ENCODE measurements around the gene PRKAG1.

PRKAG1 gene

DNA sequence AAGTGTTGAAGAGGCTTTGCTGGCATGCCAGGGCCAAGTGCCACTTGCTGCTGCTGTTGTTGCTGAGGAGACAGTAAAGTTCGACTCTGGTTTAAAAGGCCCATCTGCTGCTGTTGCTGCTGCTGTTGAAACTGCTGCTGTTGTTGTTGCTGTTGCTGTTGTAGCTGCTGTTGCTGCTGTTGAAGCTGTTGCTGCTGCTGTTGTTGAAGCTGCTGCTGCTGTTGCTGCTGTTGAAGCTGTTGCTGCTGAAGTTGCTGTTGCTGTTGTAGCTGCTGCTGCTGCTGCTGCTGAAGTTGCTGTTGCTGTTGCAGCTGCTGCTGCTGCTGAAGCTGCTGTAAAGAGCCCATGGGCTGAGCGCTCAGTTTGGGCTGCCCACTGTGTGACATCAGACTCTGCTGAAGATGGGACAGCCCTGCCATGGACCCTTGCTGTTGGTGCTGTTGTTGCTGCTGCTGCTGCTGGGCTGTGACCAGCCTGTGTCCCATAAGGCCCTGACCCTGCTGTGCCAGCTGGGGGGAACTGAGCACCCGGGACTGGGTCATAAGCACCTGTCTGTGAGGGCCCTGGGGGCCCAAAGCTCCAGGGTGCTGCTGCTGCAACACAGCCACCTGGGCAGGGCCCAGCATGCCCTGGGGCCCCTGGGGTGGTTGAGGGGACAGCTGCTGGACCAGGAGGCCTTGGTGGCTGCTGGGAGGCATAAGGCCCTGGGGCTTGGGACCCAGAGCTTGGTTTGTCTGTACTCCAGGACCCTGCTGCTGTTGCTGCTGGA, 14.3 kb upstream of the PRKAG1 start:
- DNase-seq (ENCODE audit: low read depth in 2 of 2, low spot score in 1 of 2), result no peak

DNA sequence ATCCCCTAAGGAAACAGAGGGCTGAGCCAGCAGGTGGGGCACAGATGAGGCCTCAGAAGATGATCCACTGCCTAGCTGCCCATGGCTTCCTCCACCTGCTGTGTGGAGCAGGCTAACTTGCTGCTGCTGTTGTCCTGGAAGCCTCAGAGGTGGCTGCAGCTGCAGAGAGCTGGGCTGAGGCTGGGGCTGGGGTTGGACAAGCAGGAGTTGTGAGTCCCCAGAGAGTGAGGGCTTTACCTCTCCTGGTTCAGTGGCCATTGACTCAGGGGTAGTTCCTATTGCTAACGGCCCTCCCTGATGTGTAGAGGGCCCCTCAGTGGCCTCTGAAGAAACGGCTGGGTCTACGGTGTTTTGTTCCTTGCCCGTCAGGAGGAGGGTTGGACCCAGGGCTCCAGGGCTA, 13.7 kb upstream of the PRKAG1 start:
- no peak for DNase-seq (ENCODE audit: low read depth in 2 of 2, low spot score in 1 of 2)

DNA sequence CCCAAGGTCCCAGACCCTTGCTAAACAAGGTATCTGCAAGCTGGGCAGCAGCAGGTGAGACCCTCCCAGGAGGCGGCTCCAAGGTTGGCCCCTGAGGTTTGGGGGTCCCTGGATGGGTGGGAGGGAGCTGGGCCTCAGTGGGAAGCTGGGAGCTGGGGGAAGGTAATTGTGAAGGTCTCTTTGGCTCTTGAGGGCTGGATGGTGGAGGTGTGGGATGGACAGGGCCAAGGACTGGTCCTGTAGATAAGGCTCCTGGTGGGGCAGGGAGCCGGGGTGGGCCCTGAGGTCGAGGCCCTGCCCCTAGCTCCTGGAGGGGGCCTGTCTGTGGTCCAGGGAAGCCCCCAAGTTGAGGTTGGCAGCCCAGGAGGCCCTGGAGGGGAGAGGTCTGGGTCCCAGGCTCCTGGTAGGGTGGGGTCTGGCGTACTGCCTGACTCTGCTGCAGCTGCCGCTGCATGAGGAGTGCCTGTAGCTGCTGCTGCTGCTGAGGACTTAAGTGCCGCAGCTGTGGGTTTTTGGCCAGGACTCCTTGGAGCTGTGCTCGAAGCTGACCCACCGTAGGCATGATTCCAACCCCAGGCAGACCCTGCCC, 13.1 kb upstream of the PRKAG1 start:
- DNase-seq (ENCODE audit: low read depth in 2 of 2, low spot score in 1 of 2), result no peak

DNA sequence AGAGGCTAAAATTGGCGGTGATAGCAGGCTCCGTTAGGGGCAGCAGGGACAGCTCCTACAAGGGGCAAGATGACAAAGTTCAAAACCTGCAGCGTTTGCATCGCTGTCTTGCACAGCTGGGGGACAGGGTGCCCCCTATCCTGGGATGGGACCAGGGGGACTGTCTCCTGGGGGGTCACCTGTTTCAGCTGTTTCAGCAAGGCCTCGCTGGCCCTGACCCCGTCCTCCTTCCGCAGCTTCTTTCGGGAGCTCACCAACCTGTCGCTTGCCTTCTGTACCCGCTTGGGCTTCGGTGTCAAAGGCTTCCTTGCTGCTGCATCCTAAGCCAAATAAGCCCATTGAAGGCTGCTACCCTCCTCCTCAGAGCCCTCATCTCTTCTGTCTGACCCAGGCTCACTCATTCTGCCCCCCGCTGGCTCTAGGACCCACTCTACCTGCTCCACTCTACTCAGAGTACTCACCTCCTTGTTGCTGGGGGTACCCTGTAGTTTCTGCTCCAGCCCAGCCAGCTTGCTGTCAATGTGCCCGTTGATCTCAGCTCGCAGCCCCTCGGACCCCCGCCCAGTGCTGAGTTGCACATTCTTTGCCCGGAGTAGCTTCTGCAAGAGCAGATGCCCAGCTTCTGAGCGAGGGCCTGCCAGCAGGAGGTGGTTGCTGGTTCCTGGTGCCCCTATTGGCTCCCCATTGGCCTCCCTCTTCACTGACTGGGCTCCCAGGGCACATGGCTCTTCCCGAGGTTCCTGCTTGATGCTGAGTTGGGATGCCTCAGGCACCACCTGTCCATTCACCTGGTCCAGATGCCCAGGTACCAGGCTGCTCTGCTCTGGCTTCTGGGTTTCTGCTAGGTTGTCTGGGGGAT, 12.4 kb upstream of the PRKAG1 start:
- no peak for DNase-seq (ENCODE audit: low read depth in 2 of 2, low spot score in 1 of 2)

DNA sequence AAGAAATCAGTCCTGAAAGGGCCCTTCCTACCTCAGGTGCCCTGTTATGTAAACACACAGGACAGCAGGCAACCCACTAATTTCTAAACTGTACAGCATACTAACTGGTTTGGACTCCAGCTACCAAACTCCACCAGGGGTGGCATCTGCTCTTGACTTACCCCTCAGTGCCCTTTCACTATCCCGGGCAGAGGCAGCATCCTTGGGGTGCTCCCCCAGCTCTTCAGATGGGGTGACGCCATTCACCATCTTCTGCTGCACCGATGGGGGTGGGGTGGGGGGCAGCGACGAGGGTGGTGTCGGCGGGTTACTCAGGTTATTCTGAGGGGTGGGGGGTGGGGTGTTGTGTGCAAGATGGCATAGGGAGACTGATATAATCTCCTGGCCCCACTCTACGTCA, 11.5 kb upstream of the PRKAG1 start:
- DNase-seq (ENCODE audit: low read depth in 2 of 2, low spot score in 1 of 2), result no peak

DNA sequence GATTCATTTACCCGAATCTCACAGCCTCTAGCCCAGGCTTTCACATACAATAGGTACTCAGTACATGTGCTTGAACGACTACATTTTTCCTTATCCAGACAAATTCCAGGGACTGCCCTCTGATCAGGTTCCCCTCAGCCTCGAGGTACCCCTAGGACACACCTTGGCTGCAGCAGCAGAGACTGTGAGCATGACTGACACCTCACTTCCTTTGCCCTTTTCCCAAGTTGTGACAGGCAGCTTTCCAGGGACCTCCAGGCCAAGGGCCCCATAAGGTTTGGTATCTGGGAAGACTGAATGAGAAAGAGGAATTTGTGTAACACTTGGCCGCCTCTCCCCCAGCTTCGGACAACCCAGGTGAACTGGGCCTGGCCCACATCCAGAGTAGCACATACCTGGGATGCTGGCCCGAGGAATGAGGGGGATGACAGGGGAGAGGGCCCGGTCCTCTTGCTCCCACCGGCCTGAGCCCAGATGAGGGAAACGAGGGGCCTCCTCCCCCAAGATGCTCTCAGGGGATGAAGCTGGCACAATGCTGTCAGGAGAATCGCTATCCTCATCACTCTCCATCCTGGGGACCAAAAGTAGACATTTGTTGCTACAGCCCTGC, 10.2 kb upstream of the PRKAG1 start:
- DNase-seq (ENCODE audit: low read depth in 2 of 2, low spot score in 1 of 2), result no peak

DNA sequence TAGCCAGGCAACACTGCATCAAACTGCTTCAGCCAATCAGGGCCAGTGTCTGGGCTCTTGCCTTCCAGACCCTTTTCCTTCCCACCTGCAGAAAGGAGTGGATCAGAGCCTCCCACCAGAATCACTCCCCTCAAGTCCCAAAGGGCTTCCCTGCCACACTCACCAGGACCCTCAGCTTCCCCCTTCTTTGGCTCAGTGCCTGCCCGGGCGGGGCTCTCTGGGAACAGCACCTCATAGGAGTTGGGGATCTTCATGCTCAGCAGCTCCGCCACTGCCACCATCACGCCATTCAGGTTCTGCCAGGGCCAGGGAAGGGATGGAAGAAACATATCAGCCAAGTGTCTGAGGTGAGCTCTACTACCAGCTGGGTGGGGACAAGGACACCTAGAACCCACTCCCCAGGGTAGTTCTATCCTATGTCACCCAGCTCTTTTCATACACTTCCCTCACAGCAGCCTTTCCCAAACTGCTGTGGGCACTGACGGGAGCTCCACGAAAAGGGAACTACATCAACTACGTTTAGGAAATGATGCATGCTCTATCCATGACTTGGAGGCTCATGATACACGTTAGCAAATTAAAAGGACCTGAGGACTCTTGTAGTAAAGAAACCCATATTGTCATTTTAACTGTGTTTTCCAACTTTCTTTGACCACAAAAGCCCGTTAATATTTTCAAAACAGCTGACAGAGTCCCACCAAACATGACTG, 9.4 kb upstream of the PRKAG1 start:
- DNase-seq (ENCODE audit: low read depth in 2 of 2, low spot score in 1 of 2), result no peak

DNA sequence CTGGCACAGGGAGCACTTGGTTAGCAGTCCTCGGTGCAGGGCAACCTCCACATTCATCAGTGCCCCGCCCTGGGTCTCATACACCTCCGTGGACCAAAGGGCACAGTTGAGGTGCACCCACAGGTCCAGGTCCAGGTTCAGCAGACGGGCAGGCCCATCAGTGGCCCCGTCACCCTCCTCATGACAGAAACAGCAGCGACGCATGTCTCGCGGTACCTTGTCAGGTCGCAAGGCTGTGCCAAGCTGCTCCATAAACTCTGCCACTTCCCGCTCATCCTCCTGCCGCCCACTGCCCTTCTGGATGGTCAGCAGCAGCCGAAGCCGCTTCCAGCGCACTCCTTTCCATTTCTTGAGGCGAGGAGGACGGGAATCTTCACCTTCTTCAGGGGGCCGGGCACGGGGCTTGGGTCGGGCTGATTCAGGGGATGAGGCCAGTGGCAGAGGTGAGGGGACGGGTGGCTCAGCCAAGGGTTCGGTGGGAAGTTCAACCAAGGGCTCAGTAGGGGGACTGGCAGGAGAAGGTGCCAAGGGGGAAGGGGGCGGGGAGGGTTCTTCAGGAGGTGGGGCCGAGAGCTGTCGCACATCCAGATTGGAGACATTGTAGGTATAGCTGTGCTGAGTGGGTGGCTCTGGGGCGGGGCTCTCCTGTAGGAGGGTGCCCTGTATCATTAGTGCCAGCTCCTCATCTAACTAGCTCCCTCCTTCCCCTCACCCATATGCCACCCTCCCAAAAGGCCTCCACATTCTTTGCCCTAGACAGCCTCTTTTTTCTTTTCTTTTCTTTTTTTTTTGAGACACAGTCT, 8.3 kb upstream of the PRKAG1 start:
- DNase-seq (ENCODE audit: low read depth in 2 of 2, low spot score in 1 of 2), result no peak

DNA sequence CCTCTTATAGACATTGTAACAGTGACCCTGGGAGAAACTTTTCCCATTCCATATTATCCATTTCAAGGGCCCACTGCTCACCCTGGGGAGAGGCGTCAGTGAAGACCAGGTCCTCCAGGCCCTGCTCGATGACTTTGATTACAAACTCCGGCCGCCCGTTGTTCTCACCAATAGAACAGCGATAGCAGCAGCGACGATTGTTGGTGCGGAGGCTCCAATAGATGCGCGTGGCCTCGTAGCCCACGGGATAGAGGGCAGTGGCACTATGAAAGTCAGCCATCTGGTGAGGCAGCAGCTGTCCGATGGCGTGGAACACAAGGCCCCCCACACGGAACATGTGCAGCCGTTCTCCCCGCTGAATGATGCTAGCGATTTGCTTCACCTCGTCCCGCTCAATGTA, 7.5 kb upstream of the PRKAG1 start:
- no peak for DNase-seq (ENCODE audit: low read depth in 2 of 2, low spot score in 1 of 2)

DNA sequence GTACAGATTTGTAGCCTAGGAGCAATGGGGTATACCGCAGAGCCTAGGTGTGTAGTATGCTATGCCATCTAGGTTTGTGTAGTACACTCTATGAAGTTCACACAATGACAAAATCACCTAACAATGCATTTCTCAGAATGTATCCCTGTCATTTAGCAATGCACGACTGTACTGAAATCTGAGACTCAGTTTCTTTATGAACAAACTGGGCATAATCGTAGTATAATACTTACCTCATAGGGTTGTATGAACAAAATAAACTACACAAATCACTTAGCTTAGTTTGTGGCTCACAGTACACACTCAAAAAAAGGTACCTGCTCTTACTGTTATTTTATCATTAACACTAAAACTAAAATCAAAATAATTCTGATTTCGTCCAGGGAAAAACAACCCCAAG, 6.9 kb upstream of the PRKAG1 start:
- no peak for DNase-seq (ENCODE audit: low read depth in 2 of 2, low spot score in 1 of 2)

DNA sequence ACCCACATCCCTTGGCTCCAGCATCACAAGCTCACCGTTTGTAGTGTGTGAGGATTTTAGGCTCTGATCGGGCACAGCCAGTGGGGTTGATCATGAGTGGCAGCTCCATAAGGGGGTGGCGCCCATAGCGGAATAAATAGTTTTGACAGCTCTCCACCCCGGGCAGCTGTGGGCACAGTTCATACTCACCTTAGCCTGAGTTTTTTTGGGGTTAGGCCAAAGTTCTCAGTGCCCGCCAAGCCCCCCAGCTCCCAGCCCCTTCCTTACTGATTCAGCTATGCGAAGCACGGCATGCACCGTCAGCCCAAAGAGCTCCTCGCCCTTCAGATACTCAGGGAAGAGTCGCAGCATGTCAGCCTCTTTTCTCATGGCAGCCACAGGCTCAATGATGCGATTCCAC, 6.0 kb upstream of the PRKAG1 start:
- no peak for DNase-seq (ENCODE audit: low read depth in 2 of 2, low spot score in 1 of 2)

DNA sequence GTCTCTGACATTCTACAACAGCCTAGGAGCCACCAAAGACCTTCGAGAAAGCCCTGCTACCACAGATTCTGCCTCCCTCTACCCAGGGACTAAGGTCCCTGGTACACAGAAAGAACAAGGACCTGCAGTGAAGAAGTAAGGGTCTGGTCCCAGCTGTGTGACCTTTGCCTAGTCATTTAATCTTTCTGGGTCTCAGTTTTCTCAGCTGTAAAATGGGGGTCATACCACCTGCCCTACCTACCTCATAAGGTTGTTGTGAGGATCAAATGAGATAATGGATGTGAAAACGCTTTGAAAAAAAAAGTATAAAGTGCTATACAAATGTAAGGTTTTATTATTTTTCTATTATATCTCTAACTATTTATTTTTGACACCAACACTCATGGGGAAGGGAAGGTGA, 5.2 kb upstream of the PRKAG1 start:
- DNase-seq (ENCODE audit: low read depth in 2 of 2, low spot score in 1 of 2), result no peak

DNA sequence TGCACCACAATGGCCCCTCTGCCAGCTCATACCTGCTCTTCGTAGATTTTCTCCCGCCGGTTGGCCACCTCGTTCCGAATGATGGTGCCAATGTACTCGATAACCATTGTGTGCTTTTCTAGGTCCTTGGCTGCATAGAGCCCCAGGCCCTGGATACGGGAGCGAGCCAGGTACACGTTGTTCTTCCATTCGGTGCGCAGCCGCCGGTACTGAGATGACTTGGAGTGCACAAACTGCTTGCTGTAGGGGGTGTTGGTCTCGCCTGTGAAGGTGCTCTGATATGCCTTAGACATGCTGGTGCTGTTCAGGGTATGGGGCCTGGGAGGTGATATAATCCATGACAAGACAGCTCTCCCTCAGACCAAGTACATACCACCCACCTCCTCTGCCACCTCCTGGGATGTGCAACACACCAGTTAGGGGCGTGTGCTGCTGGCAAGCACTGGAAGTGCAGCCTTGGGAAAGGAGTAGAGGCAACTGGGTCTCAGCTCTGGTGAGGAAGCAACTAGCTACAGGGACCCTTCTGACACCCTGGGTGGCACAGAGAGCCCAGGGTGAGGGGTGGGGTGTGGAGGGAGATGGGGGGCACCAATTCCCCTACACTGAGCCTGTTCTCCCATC, 4.1 kb upstream of the PRKAG1 start:
- DNase-seq (ENCODE audit: low read depth in 2 of 2, low spot score in 1 of 2), result no peak

DNA sequence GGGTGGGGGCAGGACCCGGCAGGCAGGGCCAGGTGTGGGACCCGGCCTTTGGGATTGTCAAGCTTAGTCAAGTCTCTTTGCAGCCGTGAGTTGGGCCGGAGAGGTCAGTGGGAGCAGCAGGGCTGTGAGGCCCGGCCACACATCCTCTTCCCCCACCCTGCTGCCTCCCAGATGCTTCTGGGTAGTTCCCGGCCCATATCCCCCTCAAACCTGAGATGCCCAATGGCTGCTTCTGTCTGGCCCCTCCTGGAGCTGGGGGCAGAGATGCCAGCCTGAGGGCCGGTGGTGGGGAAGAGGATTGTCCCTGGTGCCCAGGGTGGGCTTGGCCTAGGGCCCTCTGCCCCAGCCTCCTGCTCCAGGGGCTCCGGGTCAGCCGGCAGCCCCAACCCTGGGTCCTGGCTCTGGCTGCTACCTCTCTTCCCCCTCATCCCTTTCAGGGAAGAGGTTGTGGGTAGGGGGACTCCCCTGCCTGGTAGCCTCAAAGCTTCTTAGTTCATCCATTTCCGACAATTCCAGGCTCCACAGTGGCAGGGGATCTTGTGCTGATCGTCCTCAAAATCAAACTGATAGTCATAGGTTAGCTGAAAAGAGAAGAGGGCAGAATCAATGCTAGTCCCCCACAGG, 2.8 kb upstream of the PRKAG1 start:
- DNase-seq (ENCODE audit: low read depth in 2 of 2, low spot score in 1 of 2), result no peak

DNA sequence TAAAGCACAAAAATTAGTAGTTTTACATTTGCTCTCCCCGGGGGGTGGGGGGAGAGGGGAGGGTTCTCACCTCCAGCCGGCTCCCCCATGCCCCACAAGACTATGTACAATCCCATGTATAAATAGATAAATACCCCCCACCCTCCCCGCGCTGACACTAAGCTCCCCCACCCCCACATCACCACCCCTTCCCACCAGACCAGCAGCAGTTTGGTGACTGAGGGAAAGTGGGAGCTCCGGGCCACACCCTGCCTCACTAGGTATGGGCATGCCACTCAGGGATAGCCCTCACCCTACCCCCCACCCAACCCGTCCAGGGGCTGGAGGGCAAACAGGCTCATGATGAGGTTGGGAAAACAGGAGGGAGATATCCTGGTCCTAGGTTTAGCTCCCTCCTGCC, 1.9 kb upstream of the PRKAG1 start:
- no peak for DNase-seq (ENCODE audit: low read depth in 2 of 2, low spot score in 1 of 2)

DNA sequence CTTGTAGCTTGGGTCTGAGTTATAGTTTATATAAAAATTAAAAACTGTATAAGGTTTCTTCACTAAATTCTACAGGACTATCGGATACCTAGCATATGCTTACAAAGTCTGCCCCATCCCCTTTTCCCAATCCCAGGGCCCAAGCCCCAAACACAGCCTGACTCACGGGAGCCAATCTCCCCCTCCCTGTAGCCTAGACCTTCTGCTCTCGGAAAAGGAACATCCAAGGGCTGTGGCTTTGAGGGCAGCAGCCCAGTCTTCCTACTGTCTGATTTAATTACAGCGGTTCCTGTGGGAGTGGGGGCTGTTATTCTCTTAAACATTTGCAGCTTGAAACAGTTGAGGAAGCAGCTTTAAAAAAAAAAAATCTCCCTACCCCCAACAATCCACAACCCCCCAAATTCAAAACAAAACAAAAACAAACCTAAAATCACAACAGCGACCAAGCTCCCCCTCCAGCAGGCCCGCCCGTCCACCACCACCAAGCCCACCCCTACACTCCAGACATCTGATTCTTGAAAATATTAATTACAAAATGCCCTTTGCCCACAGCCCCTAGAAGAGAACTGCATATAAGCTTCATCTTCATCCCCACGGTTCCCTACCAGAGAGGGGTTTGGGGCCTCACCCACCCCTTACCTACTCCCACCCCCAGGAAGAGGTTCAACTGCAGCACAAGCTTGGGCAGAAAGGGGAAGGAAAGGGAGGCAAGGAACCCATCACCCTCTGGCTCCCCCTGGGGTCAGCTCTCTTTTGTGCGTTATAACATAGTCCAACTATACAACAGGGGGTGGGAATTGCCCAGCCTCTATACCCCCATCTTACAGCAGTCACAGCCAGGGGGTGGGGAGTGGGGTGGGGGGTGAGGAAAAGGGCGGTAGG, 1.1 kb upstream of the PRKAG1 start:
- DNase-seq (ENCODE audit: low read depth in 2 of 2, low spot score in 1 of 2), result no peak

DNA sequence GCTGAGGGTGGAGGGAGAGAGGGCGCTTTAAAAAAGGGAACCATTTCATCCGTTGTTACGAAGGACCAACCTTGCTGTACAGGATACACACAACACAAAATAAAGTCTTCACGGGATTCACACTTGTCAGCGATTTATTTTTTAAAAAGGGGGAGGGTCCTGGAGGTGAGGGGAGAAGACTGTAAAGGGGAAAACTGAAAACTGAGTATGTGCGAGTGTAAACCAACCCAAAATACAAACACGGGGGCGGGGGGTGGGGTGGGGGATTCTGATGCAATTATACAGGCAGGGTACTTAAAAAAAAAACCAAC, 499 bp upstream of the PRKAG1 start:
- no peak for DNase-seq (ENCODE audit: low read depth in 2 of 2, low spot score in 1 of 2)

DNA sequence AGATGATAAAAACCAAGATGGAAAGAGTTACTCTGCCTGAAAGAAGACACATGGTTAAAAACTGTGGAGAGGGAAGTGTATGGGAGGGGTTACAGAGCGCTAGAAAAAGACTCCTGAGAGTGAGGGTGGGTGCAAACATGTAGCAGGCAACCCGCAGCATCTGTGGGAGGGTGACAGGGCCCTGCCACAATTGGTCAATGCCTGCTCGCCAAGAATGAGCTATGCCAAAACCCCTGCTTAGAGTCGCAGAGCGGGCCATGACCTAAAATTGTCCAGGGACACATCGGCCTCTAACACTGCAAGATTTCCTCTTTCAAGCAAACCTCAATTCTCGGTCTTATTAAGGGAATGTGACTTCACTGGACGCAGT, 700 bp downstream of the PRKAG1 start:
- no peak for DNase-seq (ENCODE audit: low read depth in 2 of 2, low spot score in 1 of 2)

DNA sequence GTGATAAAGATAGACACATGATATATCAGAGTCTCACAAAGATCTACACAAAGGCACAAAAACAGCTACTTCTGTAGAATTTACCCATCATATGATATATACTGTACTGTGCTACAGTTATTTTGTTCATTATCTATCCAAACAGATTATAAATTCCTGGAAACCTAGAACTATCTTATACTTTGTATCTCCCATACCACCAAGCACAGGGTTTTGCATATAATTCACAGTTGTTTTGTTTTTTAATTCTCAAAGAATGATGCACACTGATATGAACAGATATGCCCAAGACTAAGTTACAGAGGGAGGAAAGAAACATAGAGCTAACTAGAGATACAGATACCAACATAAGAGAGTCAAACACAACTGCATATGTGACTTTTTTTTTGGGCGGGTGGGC, 3.4 kb downstream of the PRKAG1 start:
- no peak for DNase-seq (ENCODE audit: low read depth in 2 of 2, low spot score in 1 of 2)
